ENCODE measurements around the gene APEH. TPM values are rescaled to one million over a fixed set of nuclear protein-coding genes. Genes with fewer than 3 reads are reported as not detected.

The APEH gene
- total and polyA plus RNA-seq, 10 of the 15 experiments (the other 5 are each of a cell fraction or from before 2014, with no cell fraction given), result 74.4 to 214 (median 131) TPM

GRCh38 chr3:49641292-49641691 is 32.9 kb upstream of the APEH start:
- H3K4me1 ChIP-seq (ENCODE audit: control insufficient read depth, insufficient read depth, low read length), result no peaks in the 10 kb centered on the region
- BruUV-seq (replicated peaks), result no TSS peak

More at GRCh38 chr3:49641292-49641691, 32.9 kb upstream of the APEH start:
- H4K20me1 ChIP-seq (ENCODE audit: control insufficient read depth, insufficient read depth), result no peaks in the 10 kb centered on the region
- ATAC-seq (no peak), FAIRE-seq (no peak), DNase-seq (ENCODE audit: low read depth, low spot score) (no peak)
- H3K4me2 ChIP-seq (ENCODE audit: control insufficient read depth, insufficient read depth), result no peak overlapping the region
- TF ChIP-seq ZNF384 (IDR thresholded peaks at IDR 0.05; ENCODE audit: borderline replicate concordance, low read depth, low read length), result no peak
- TF ChIP-seq CHD1 (IDR thresholded peaks at IDR 0.05; ENCODE audit: low read depth, low read length), result no peak
- no peak for TF ChIP-seq MTA2 (IDR thresholded peaks at IDR 0.05; ENCODE audit: low read depth)
- TF ChIP-seq MYB (IDR thresholded peaks at IDR 0.05; ENCODE audit: borderline replicate concordance, low read depth, low read length), result no peak
- no peak for TF ChIP-seq MYC (IDR thresholded peaks at IDR 0.05; ENCODE audit: insufficient read depth, insufficient read length, insufficient replicate concordance, low read length, severe bottlenecking)
- no peak for TF ChIP-seq KLF5 (IDR thresholded peaks at IDR 0.05; ENCODE audit: partially characterized antibody)
- no peak for TF ChIP-seq ZBTB4 (CRISPR knock-in tag; IDR thresholded peaks at IDR 0.05)
- TF ChIP-seq BRCA1 (IDR thresholded peaks at IDR 0.05; ENCODE audit: low read depth, low read length), result no peak
- TF ChIP-seq NBN (IDR thresholded peaks at IDR 0.05), result no peak
- no peak for TF ChIP-seq EGR1 (IDR thresholded peaks at IDR 0.05; ENCODE audit: borderline replicate concordance in 1 of 2, low read depth in 2 of 2, low read length in 2 of 2)
- no peak overlapping the region for H3K27ac ChIP-seq (ENCODE audit: control insufficient read depth, insufficient read depth)
- CTCF ChIA-PET, result interaction anchor here (1.0 kb wide), 1 partner anchor 102 kb away, joined by 3 read pairs; no protein-coding TSS in a partner anchor
- no peak overlapping the region for H3K4me3 ChIP-seq
- H3K9me3 ChIP-seq (replicated peaks; ENCODE audit: control insufficient read depth, insufficient read depth, low read length), result no peaks in the 10 kb centered on the region
- intact Hi-C loops (cut with micrococcal nuclease; ENCODE audit: unreplicated experiment), result no loop called here
- POLR2A ChIA-PET, result no interaction called here
- no peak overlapping the region for H3K9ac ChIP-seq (ENCODE audit: control insufficient read depth, insufficient read depth, low read length)
- RAD21 ChIA-PET (ENCODE audit: unreplicated experiment), result no interaction called here
- H2AFZ ChIP-seq (ENCODE audit: control insufficient read depth, low read depth, low read length), result no peak overlapping the region
- no peaks in the 10 kb centered on the region; a peak in 1 of 4 replicates for H3K27me3 ChIP-seq (replicated peaks in 1 of 2; ENCODE audit: control insufficient read depth in 2 of 2, insufficient read depth in 2 of 2, low read length in 1 of 2)
- no peaks in the 10 kb centered on the region for H3K79me2 ChIP-seq (ENCODE audit: control insufficient read depth, insufficient read depth, low read length)
- no peaks in the 10 kb centered on the region for H3K36me3 ChIP-seq (ENCODE audit: control insufficient read depth in 2 of 2, insufficient read depth in 2 of 2, low read length in 1 of 2)
- 32% methylated on average over 7 of the region's 7 CpGs for WGBS (ENCODE audit: insufficient coverage, insufficient replicate concordance, low lambda C conversion rate, missing lambda C conversion rate)
- in situ Hi-C loops (cut with MboI), result no loop called here
- SMC1A ChIA-PET (ENCODE audit: uncharacterized antibody, unreplicated experiment), result no interaction called here

All from GM12878 (cell line).